Measurements from ENCODE around the gene EGFR. TPM values are rescaled to one million over a fixed set of nuclear protein-coding genes. Genes with fewer than 3 reads are reported as not detected.

EGFR gene
- total and polyA plus RNA-seq, 2 donors (not counting 3 experiments of a cell fraction or from before 2014, with no cell fraction given) = 1.5 to 4.1 TPM

DNA sequence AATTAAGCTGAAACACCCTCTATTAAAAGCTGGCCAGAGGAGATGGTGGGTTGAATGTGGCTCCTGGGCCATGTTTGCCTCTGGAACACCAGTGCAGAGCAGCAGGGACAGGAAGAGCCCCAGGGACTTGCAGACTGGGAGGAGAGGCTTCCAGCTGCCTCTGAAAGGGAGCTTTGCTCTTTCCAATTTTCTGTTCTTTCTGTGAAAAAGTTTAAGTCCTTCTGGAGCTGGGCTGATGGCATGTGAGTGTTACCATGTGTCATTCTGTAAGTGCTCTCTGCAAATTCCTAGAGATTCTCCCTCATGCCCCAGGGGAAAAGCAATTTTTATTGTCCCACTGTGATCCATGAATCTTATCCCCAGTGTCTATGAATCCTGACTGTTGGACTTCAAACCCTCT, 233.6 kb downstream of the EGFR start:
- H3K4me3 ChIP-seq (replicated peaks in 1 of 3; ENCODE audit: insufficient read depth in 1 of 3, low read depth in 1 of 3, low read length in 3 of 3) = no peak overlapping the region
- ChIA-PET CTCF (interaction anchor here (0.8 to 6.0 kb wide), 11 partner anchors 14 to 476 kb away, joined by 3 to 406 read pairs (median 3); partner anchors contain the start of gene EGFR), POLR2A (no interaction called here)
- H3K79me2 ChIP-seq (ENCODE audit: control insufficient read depth, insufficient read depth, low read length) = no peaks in the 10 kb centered on the region
- no peak overlapping the region for H3K27ac ChIP-seq (ENCODE audit: insufficient read depth, low read depth, low read length)
- intact Hi-C loops (cut with micrococcal nuclease) = no loop called here
- H3K9ac ChIP-seq (replicated peaks; ENCODE audit: extremely low read depth, insufficient read depth, low read length) = no peak overlapping the region
- DNase-seq (ENCODE audit: low read depth, low spot score) (no peak), FAIRE-seq (no peak)
- H3K9me1 ChIP-seq (replicated peaks; ENCODE audit: control insufficient read depth, extremely low read depth, insufficient read depth, low read length) = no peaks in the 10 kb centered on the region
- no peak overlapping the region for H2AFZ ChIP-seq (ENCODE audit: low read depth, low read length)
- H3K36me3 ChIP-seq (ENCODE audit: control insufficient read depth in 2 of 2, extremely low read depth in 1 of 2, insufficient read depth in 2 of 2, low read length in 2 of 2) = no peaks in the 10 kb centered on the region
- no peaks in the 10 kb centered on the region for H4K20me1 ChIP-seq (replicated peaks; ENCODE audit: control insufficient read depth, extremely low read depth, insufficient read depth, low read length)
- TF ChIP-seq MYC (IDR thresholded peaks at IDR 0.05; ENCODE audit: low read depth, low read length) (no peak), POLR2AphosphoS5 (IDR thresholded peaks at IDR 0.05; ENCODE audit: insufficient read depth, low read depth, low read length) (no peak), EZH2 (IDR thresholded peaks at IDR 0.05; ENCODE audit: borderline replicate concordance, low read depth, low read length, severe bottlenecking) (peak; percentile 17), POLR2A (IDR thresholded peaks at IDR 0.05; ENCODE audit: low read depth, low read length) (no peak)
- H3K9me3 ChIP-seq (replicated peaks; ENCODE audit: control insufficient read depth, insufficient read depth, low read length) = no peaks in the 10 kb centered on the region
- H3K4me1 ChIP-seq (ENCODE audit: control insufficient read depth, extremely low read depth, insufficient read depth, low read length) = peaks cover 9% of the 10 kb centered on the region
- H3K27me3 ChIP-seq (ENCODE audit: control insufficient read depth in 2 of 2, insufficient read depth in 2 of 2, low read length in 2 of 2) = peaks cover 38 to 42% of the 10 kb centered on the region in 2 experiments
- H3K4me2 ChIP-seq (ENCODE audit: insufficient read depth, low read length) = no peak overlapping the region
- no TSS peak for BruUV-seq (replicated peaks)
- dilution Hi-C loops (cut with MboI; ENCODE audit: extremely low pct_ligation_motif_present, low sequenced_read_pairs) = loop anchor here (10.0 kb wide), 1 partner anchor 478 kb away; no protein-coding TSS in a partner anchor

DNA sequence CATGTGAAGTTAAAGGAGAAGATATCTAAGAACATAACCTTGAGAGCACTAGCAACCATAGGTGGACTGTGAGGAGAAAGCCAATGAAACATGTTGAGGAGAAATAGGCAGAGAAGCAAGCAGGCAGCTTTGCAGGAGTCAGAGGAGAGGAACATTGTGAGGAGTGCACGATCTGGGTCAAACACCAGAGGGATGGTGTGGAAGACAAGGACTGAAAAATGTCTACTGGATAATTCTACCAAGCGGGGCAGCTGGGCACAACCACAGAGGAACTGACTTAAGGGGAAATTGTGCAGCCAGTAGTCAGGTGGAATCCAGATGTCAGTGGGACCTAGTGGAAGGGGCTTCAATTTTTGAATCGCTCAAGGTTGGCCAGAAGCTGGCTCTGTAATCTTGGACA, 234.4 kb downstream of the EGFR start:
- Histone ChIP-seq H3K79me2 (ENCODE audit: control insufficient read depth, insufficient read depth, low read length) (no peaks in the 10 kb centered on the region), H3K27me3 (ENCODE audit: control insufficient read depth in 2 of 2, insufficient read depth in 2 of 2, low read length in 2 of 2) (peaks cover 38 to 42% of the 10 kb centered on the region in 2 experiments), H3K36me3 (ENCODE audit: control insufficient read depth in 2 of 2, extremely low read depth in 1 of 2, insufficient read depth in 2 of 2, low read length in 2 of 2) (no peaks in the 10 kb centered on the region), H3K9me3 (replicated peaks; ENCODE audit: control insufficient read depth, insufficient read depth, low read length) (no peaks in the 10 kb centered on the region), H3K4me3 (replicated peaks in 1 of 3; ENCODE audit: insufficient read depth in 1 of 3, low read depth in 1 of 3, low read length in 3 of 3) (no peak overlapping the region), H3K9ac (replicated peaks; ENCODE audit: extremely low read depth, insufficient read depth, low read length) (no peak overlapping the region), H4K20me1 (replicated peaks; ENCODE audit: control insufficient read depth, extremely low read depth, insufficient read depth, low read length) (no peaks in the 10 kb centered on the region), H2AFZ (ENCODE audit: low read depth, low read length) (no peak overlapping the region), H3K9me1 (replicated peaks; ENCODE audit: control insufficient read depth, extremely low read depth, insufficient read depth, low read length) (no peaks in the 10 kb centered on the region), H3K27ac (ENCODE audit: insufficient read depth, low read depth, low read length) (no peak overlapping the region), H3K4me1 (ENCODE audit: control insufficient read depth, extremely low read depth, insufficient read depth, low read length) (peaks cover 9% of the 10 kb centered on the region), H3K4me2 (ENCODE audit: insufficient read depth, low read length) (no peak overlapping the region)
- DNase-seq (ENCODE audit: low read depth, low spot score) (no peak), FAIRE-seq (no peak)
- ChIA-PET POLR2A (no interaction called here), CTCF (interaction anchor here (0.8 to 6.0 kb wide), 11 partner anchors 9 to 477 kb away, joined by 3 to 406 read pairs (median 5); no protein-coding TSS in a partner anchor)
- intact Hi-C loops (cut with micrococcal nuclease) (no loop called here), dilution Hi-C loops (cut with MboI; ENCODE audit: extremely low pct_ligation_motif_present, low sequenced_read_pairs) (loop anchor here (10.0 kb wide), 1 partner anchor 478 kb away; no protein-coding TSS in a partner anchor)
- TF ChIP-seq FOS (IDR thresholded peaks at IDR 0.05; ENCODE audit: borderline replicate concordance, insufficient read depth, low read length) (no peak), POLR2A (IDR thresholded peaks at IDR 0.05; ENCODE audit: low read depth, low read length) (no peak), POLR2AphosphoS5 (IDR thresholded peaks at IDR 0.05; ENCODE audit: insufficient read depth, low read depth, low read length) (no peak), GATA2 (IDR thresholded peaks at IDR 0.05; ENCODE audit: insufficient read depth, insufficient read length, low read depth, low read length) (no peak), EZH2 (IDR thresholded peaks at IDR 0.05; ENCODE audit: borderline replicate concordance, low read depth, low read length, severe bottlenecking) (no peak), JUN (IDR thresholded peaks at IDR 0.05; ENCODE audit: borderline replicate concordance, insufficient read depth, insufficient read length, low read depth) (no peak), MYC (IDR thresholded peaks at IDR 0.05; ENCODE audit: low read depth, low read length) (no peak)
- TF ChIP-seq, protein P1, sequence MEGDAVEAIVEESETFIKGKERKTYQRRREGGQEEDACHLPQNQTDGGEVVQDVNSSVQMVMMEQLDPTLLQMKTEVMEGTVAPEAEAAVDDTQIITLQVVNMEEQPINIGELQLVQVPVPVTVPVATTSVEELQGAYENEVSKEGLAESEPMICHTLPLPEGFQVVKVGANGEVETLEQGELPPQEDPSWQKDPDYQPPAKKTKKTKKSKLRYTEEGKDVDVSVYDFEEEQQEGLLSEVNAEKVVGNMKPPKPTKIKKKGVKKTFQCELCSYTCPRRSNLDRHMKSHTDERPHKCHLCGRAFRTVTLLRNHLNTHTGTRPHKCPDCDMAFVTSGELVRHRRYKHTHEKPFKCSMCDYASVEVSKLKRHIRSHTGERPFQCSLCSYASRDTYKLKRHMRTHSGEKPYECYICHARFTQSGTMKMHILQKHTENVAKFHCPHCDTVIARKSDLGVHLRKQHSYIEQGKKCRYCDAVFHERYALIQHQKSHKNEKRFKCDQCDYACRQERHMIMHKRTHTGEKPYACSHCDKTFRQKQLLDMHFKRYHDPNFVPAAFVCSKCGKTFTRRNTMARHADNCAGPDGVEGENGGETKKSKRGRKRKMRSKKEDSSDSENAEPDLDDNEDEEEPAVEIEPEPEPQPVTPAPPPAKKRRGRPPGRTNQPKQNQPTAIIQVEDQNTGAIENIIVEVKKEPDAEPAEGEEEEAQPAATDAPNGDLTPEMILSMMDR (IDR thresholded peaks at IDR 0.05; ENCODE audit: extremely low read depth in 1 of 2, insufficient read depth in 1 of 2, low read depth in 1 of 2, low read length in 2 of 2) = no peak
- TF ChIP-seq, protein P2, sequence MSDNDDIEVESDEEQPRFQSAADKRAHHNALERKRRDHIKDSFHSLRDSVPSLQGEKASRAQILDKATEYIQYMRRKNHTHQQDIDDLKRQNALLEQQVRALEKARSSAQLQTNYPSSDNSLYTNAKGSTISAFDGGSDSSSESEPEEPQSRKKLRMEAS (IDR thresholded peaks at IDR 0.05; ENCODE audit: insufficient read depth, insufficient read length) = no peak
- BruUV-seq (replicated peaks) = no TSS peak

Measured in endothelial cell of umbilical vein (primary cell).